GM23338 (cell line): ENCODE data around the gene MYRF. TPM values are rescaled to one million over a fixed set of nuclear protein-coding genes. Genes with fewer than 3 reads are reported as not detected.

ENCODE experiments used
- ATAC-seq: fragments of 200-7000 bp; cut with Tn5 transposase; 3 replicates; pipeline ENCODE4 v1.9.1; 2020
- DNase-seq: peaks from one replicate; pipeline ENCODE4 v3.0.0-alpha.2; 2015; ENCODE audit warnings: low spot score
- H2AFZ ChIP-seq: fragments of 200-600 bp; sonication (generic); 2 replicates; pipeline ENCODE4 v1.8.0; 2016; ENCODE audit warnings: antibody characterized with exemption, mild to moderate bottlenecking, moderate library complexity
- H3F3A ChIP-seq: fragments of 200-600 bp; sonication (generic); replicated peaks from 2 replicates; pipeline ENCODE4 v1.8.0; 2017; ENCODE audit warnings: antibody characterized with exemption, mixed run types, low read depth
- H3K27ac ChIP-seq: fragments of 200-600 bp; sonication (generic); 2 replicates; pipeline ENCODE4 v1.6.1; 2016; ENCODE audit warnings: low read depth
- H3K27me3 ChIP-seq: fragments of 200-600 bp; sonication (generic); 2 replicates; pipeline ENCODE4 v1.8.0; 2016; ENCODE audit warnings: mild to moderate bottlenecking, mixed run types, moderate library complexity; ENCODE audit not compliant: insufficient read depth
- H3K36me3 ChIP-seq: fragments of 200-600 bp; sonication (generic); 2 replicates; pipeline ENCODE4 v1.8.0; 2016; ENCODE audit warnings: mild to moderate bottlenecking; ENCODE audit not compliant: insufficient read depth
- H3K4me1 ChIP-seq: fragments of 200-600 bp; sonication (generic); 2 replicates; pipeline ENCODE4 v1.8.0; 2016; ENCODE audit warnings: mild to moderate bottlenecking, moderate library complexity; ENCODE audit not compliant: insufficient read depth
- H3K4me2 ChIP-seq: fragments of 200-600 bp; sonication (generic); 2 replicates; pipeline ENCODE4 v1.7.1; 2017; ENCODE audit warnings: mixed run types
- H3K4me3 ChIP-seq: fragments of 200-600 bp; sonication (generic); 2 replicates; pipeline ENCODE4 v1.6.1; 2016; ENCODE audit warnings: mixed run types
- H3K79me2 ChIP-seq: fragments of 200-600 bp; sonication (generic); replicated peaks from 2 replicates; pipeline ENCODE4 v1.8.0; 2017; ENCODE audit warnings: mild to moderate bottlenecking; ENCODE audit not compliant: insufficient read depth
- H3K9me2 ChIP-seq: fragments of 200-600 bp; sonication (generic); 2 replicates; pipeline ENCODE4 v1.8.0; 2017; ENCODE audit not compliant: insufficient read depth
- H4K20me1 ChIP-seq: fragments of 200-600 bp; sonication (generic); replicated peaks from 2 replicates; pipeline ENCODE4 v1.8.0; 2017; ENCODE audit warnings: mild to moderate bottlenecking; ENCODE audit not compliant: insufficient read depth
- H3K27ac Mint-ChIP-seq: 2 replicates; pipeline ENCODE4 v1.8.0; 2020; ENCODE audit warnings: inconsistent platforms, mild to moderate bottlenecking, moderate library complexity, mixed read lengths
- H3K27me3 Mint-ChIP-seq: 3 replicates; pipeline ENCODE4 v1.8.0; 2022; ENCODE audit warnings: low read depth, mild to moderate bottlenecking, moderate library complexity, mixed read lengths, inconsistent platforms; ENCODE audit not compliant: insufficient read depth, poor library complexity
- H3K36me3 Mint-ChIP-seq: 3 replicates; pipeline ENCODE4 v1.8.0; 2021; ENCODE audit warnings: low read depth, mild to moderate bottlenecking, inconsistent platforms, moderate library complexity, mixed read lengths
- H3K4me1 Mint-ChIP-seq: 3 replicates; pipeline ENCODE4 v1.8.0; 2020; ENCODE audit warnings: mild to moderate bottlenecking, inconsistent platforms, mixed read lengths
- H3K4me3 Mint-ChIP-seq: 3 replicates; pipeline ENCODE4 v1.8.0; 2021; ENCODE audit warnings: moderate library complexity, mild to moderate bottlenecking, inconsistent platforms, mixed read lengths
- H3K9me3 Mint-ChIP-seq: 3 replicates; pipeline ENCODE4 v1.8.0; 2020; ENCODE audit warnings: moderate library complexity, mild to moderate bottlenecking, inconsistent platforms, mixed read lengths
- CREB1 ChIP-seq: fragments of 250-450 bp; sonication (Bioruptor Pico); IDR thresholded peaks from 2 replicates; pipeline ENCODE4 v1.5.0; 2020; ENCODE audit warnings: low read depth, mild to moderate bottlenecking, moderate library complexity
- EZH2 ChIP-seq: fragments of 200-600 bp; sonication (generic); IDR thresholded peaks from one replicate; pipeline ENCODE4 v1.8.0; 2017; ENCODE audit warnings: antibody characterized with exemption, mild to moderate bottlenecking, low read depth; ENCODE audit not compliant: unreplicated experiment
- EZH2phosphoT487 ChIP-seq: fragments of 200-600 bp; sonication (generic); IDR thresholded peaks from one replicate; pipeline ENCODE4 v1.8.1; 2018; ENCODE audit warnings: antibody characterized with exemption; ENCODE audit not compliant: unreplicated experiment
- JUNB ChIP-seq: IDR thresholded peaks from one replicate; pipeline ENCODE4 v1.6.1; 2016; ENCODE audit warnings: antibody characterized with exemption; ENCODE audit not compliant: unreplicated experiment
- NANOG ChIP-seq: IDR thresholded peaks from 2 replicates; pipeline ENCODE4 v1.6.1; 2016; ENCODE audit warnings: antibody characterized with exemption, borderline replicate concordance
- POLR2AphosphoS5 ChIP-seq: IDR thresholded peaks from 2 replicates; pipeline ENCODE4 v1.6.1; 2016; ENCODE audit warnings: antibody characterized with exemption, low read depth
- STAT1 ChIP-seq: IDR thresholded peaks from one replicate; pipeline ENCODE4 v1.6.1; 2016; ENCODE audit warnings: antibody characterized with exemption; ENCODE audit not compliant: unreplicated experiment
- ZNF114 ChIP-seq: fragments of 250-450 bp; sonication (Bioruptor Pico); IDR thresholded peaks from 2 replicates; pipeline ENCODE4 v1.5.0; 2020; ENCODE audit warnings: mild to moderate bottlenecking, moderate library complexity
- ZNF331 ChIP-seq: fragments of 250-450 bp; sonication (Bioruptor Pico); IDR thresholded peaks from 2 replicates; pipeline ENCODE4 v1.5.0; 2020; ENCODE audit warnings: low read depth, mild to moderate bottlenecking, moderate library complexity
- ZNF462 ChIP-seq: fragments of 250-450 bp; sonication (Bioruptor Pico); IDR thresholded peaks from 2 replicates; pipeline ENCODE4 v1.5.0; 2020; ENCODE audit warnings: mild to moderate bottlenecking, moderate library complexity
- polyA plus RNA-seq: library from polyadenylated mRNA; unstranded; fragments of >200 nt; fragmentation: Nextera tagmentation; extraction: Ambion mirVana; gene quantifications from 2 replicates; pipeline ENCODE4 v1.2.1, GENCODE V29; 2016
- total RNA-seq: library from RNA; depleted of rRNA; stranded (reverse); fragments of >200 nt; shearing (Covaris generic); gene quantifications from 2 replicates; pipeline ENCODE4 v1.2.3, GENCODE V29; 2014
- TF ChIP-seq, protein P1 (sequence below), 2 experiments: fragments of 200-600 bp in 1 of 2; sonication (generic) in 1 of 2; conservative IDR thresholded peaks; 2 replicates each; pipeline versions ENCODE4 v1.5.1 to v1.6.1; 2016 to 2017; ENCODE audit warnings: antibody characterized with exemption in 2 of 2, low read depth in 2 of 2, mild to moderate bottlenecking in 2 of 2, moderate library complexity in 1 of 2
- TF ChIP-seq, protein P2 (sequence below): IDR thresholded peaks from one replicate; pipeline ENCODE4 v1.6.1; 2018; ENCODE audit warnings: antibody characterized with exemption; ENCODE audit not compliant: unreplicated experiment
- TF ChIP-seq, protein P3 (sequence below): IDR thresholded peaks from 2 replicates; pipeline ENCODE4 v1.6.1; 2016; ENCODE audit warnings: antibody characterized with exemption

Gene MYRF
- total and polyA plus RNA-seq, 2 experiments from 2014 or later: 1.9 to 5.5 TPM

- Histone ChIP-seq H3K4me2 (no peak overlapping the region), H3K27ac (no peak overlapping the region), H3K4me3 (no peak overlapping the region), H4K20me1 (no peaks in the 10 kb centered on the region), H3F3A (0 out of 2 replicates have a peak, but pooled peaks cover 4% of the 10 kb centered on the region), H3K4me1 (peaks cover 22% of the 10 kb centered on the region; the same call in 1 of the 2 replicates), H3K9me2 (no peaks in the 10 kb centered on the region), H2AFZ (no peak overlapping the region), H3K27me3 (no peaks in the 10 kb centered on the region), H3K36me3 (no peaks in the 10 kb centered on the region), H3K79me2 (no peaks in the 10 kb centered on the region)
- no peak overlapping the region for H3K27ac Mint-ChIP-seq
- peaks cover 9% of the 10 kb centered on the region for H3K27me3 Mint-ChIP-seq
- no peak for DNase-seq
- no peak for ATAC-seq
- no peak overlapping the region for H3K4me3 Mint-ChIP-seq
- peaks cover 3% of the 10 kb centered on the region; the same call in 2 of the 3 replicates for H3K36me3 Mint-ChIP-seq
- TF ChIP-seq, protein P1, sequence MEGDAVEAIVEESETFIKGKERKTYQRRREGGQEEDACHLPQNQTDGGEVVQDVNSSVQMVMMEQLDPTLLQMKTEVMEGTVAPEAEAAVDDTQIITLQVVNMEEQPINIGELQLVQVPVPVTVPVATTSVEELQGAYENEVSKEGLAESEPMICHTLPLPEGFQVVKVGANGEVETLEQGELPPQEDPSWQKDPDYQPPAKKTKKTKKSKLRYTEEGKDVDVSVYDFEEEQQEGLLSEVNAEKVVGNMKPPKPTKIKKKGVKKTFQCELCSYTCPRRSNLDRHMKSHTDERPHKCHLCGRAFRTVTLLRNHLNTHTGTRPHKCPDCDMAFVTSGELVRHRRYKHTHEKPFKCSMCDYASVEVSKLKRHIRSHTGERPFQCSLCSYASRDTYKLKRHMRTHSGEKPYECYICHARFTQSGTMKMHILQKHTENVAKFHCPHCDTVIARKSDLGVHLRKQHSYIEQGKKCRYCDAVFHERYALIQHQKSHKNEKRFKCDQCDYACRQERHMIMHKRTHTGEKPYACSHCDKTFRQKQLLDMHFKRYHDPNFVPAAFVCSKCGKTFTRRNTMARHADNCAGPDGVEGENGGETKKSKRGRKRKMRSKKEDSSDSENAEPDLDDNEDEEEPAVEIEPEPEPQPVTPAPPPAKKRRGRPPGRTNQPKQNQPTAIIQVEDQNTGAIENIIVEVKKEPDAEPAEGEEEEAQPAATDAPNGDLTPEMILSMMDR (conservative IDR thresholded peaks at IDR 0.05; ENCODE audit: low read depth in 2 of 2): no peak
- TF ChIP-seq, protein P2, sequence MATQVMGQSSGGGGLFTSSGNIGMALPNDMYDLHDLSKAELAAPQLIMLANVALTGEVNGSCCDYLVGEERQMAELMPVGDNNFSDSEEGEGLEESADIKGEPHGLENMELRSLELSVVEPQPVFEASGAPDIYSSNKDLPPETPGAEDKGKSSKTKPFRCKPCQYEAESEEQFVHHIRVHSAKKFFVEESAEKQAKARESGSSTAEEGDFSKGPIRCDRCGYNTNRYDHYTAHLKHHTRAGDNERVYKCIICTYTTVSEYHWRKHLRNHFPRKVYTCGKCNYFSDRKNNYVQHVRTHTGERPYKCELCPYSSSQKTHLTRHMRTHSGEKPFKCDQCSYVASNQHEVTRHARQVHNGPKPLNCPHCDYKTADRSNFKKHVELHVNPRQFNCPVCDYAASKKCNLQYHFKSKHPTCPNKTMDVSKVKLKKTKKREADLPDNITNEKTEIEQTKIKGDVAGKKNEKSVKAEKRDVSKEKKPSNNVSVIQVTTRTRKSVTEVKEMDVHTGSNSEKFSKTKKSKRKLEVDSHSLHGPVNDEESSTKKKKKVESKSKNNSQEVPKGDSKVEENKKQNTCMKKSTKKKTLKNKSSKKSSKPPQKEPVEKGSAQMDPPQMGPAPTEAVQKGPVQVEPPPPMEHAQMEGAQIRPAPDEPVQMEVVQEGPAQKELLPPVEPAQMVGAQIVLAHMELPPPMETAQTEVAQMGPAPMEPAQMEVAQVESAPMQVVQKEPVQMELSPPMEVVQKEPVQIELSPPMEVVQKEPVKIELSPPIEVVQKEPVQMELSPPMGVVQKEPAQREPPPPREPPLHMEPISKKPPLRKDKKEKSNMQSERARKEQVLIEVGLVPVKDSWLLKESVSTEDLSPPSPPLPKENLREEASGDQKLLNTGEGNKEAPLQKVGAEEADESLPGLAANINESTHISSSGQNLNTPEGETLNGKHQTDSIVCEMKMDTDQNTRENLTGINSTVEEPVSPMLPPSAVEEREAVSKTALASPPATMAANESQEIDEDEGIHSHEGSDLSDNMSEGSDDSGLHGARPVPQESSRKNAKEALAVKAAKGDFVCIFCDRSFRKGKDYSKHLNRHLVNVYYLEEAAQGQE: no peak
- TF ChIP-seq ZNF462 (CRISPR knock-in tag) (no peak), NANOG (no peak), CREB1 (CRISPR knock-in tag) (no peak), EZH2 (no peak), POLR2AphosphoS5 (no peak), EZH2phosphoT487 (no peak), STAT1 (no peak), JUNB (no peak), ZNF331 (no peak), ZNF114 (no peak)
- TF ChIP-seq, protein P3, sequence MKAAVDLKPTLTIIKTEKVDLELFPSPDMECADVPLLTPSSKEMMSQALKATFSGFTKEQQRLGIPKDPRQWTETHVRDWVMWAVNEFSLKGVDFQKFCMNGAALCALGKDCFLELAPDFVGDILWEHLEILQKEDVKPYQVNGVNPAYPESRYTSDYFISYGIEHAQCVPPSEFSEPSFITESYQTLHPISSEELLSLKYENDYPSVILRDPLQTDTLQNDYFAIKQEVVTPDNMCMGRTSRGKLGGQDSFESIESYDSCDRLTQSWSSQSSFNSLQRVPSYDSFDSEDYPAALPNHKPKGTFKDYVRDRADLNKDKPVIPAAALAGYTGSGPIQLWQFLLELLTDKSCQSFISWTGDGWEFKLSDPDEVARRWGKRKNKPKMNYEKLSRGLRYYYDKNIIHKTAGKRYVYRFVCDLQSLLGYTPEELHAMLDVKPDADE: no peak
- peaks cover 36% of the 10 kb centered on the region for H3K4me1 Mint-ChIP-seq
- H3K9me3 Mint-ChIP-seq: no peaks in the 10 kb centered on the region; the same call in 2 of the 3 replicates
Observed at GRCh38 chr11:61719978-61720377, 32.5 kb upstream of the MYRF start.
